MCF 10A (cell line): Measurements from ENCODE around the gene MAD1L1. TPM values are rescaled to one million over a fixed set of nuclear protein-coding genes. Genes with fewer than 3 reads are reported as not detected.

Experiments used
- BruUV-seq: library from RNA; stranded (reverse); fragments of 400-500 nt; replicated peaks from 2 replicates; lab custom pipeline; 2021; lab: Mats Ljungman, UMichigan
- CTCF ChIA-PET: fragments of 300-600 bp; sonication (Branson Sonifier 250); formaldehyde crosslinking; extraction: SDS; loops from one replicate; lab custom pipeline; 2021; ENCODE audit warnings: antibody characterized with exemption, inconsistent platforms; lab: Yijun Ruan, JAX
- POLR2A ChIA-PET: fragments of 300-600, 350-650 bp; sonication (Branson Sonifier 250); formaldehyde crosslinking; extraction: SDS; loops from one replicate; lab custom pipeline; 2020; ENCODE audit warnings: antibody characterized with exemption, inconsistent platforms; lab: Yijun Ruan, JAX
- DNase-seq: peaks from one replicate; pipeline ENCODE4 v3.0.0-alpha.2; 2018; ENCODE audit not compliant: unreplicated experiment
- H3K27ac Mint-ChIP-seq: one replicate; pipeline ENCODE4 v1.8.0; 2022; ENCODE audit warnings: mild to moderate bottlenecking, low read depth, mixed read lengths; ENCODE audit not compliant: unreplicated experiment
- H3K27me3 Mint-ChIP-seq: one replicate; pipeline ENCODE4 v1.8.0; 2022; ENCODE audit warnings: mixed read lengths; ENCODE audit not compliant: insufficient read depth, unreplicated experiment
- H3K36me3 Mint-ChIP-seq: one replicate; pipeline ENCODE4 v1.8.0; 2022; ENCODE audit warnings: mild to moderate bottlenecking, moderate library complexity, mixed read lengths; ENCODE audit not compliant: insufficient read depth, unreplicated experiment
- H3K4me1 Mint-ChIP-seq: one replicate; pipeline ENCODE4 v1.8.0; 2022; ENCODE audit warnings: mixed read lengths; ENCODE audit not compliant: insufficient read depth, unreplicated experiment
- H3K4me3 Mint-ChIP-seq: one replicate; pipeline ENCODE4 v1.8.0; 2022; ENCODE audit warnings: mild to moderate bottlenecking, moderate library complexity, mixed read lengths; ENCODE audit not compliant: unreplicated experiment
- H3K9me3 Mint-ChIP-seq: one replicate; pipeline ENCODE4 v1.8.0; 2022; ENCODE audit warnings: mixed read lengths; ENCODE audit not compliant: unreplicated experiment
- intact Hi-C: fragments of 100-400 bp; cut with micrococcal nuclease; formaldehyde crosslinking; loops from 2 replicates; pipeline ENCODE4 v1.14.1; 2022
- total RNA-seq: library from RNA; stranded (reverse); gene quantifications from 2 replicates; pipeline ENCODE4 v1.2.3, GENCODE V29; 2022
- TF ChIP-seq, protein P1 (sequence below): fragments of 200-600 bp; IDR thresholded peaks from one replicate; pipeline ENCODE4 v1.8.0; 2022; ENCODE audit warnings: antibody characterized with exemption, mild to moderate bottlenecking; ENCODE audit not compliant: unreplicated experiment

The MAD1L1 gene
- total RNA-seq, 1 experiment from 2014 or later: 25.2 TPM

GRCh38 chr7:2151237-2151636 is 81.5 kb downstream of the MAD1L1 start:
- Mint-ChIP-seq H3K27ac (no peak overlapping the region), H3K4me1 (no peaks in the 10 kb centered on the region), H3K9me3 (no peaks in the 10 kb centered on the region), H3K4me3 (no peak overlapping the region), H3K36me3 (no peaks in the 10 kb centered on the region), H3K27me3 (no peaks in the 10 kb centered on the region)
- TF ChIP-seq, protein P1, sequence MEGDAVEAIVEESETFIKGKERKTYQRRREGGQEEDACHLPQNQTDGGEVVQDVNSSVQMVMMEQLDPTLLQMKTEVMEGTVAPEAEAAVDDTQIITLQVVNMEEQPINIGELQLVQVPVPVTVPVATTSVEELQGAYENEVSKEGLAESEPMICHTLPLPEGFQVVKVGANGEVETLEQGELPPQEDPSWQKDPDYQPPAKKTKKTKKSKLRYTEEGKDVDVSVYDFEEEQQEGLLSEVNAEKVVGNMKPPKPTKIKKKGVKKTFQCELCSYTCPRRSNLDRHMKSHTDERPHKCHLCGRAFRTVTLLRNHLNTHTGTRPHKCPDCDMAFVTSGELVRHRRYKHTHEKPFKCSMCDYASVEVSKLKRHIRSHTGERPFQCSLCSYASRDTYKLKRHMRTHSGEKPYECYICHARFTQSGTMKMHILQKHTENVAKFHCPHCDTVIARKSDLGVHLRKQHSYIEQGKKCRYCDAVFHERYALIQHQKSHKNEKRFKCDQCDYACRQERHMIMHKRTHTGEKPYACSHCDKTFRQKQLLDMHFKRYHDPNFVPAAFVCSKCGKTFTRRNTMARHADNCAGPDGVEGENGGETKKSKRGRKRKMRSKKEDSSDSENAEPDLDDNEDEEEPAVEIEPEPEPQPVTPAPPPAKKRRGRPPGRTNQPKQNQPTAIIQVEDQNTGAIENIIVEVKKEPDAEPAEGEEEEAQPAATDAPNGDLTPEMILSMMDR: no peak
- DNase-seq: no peak
- ChIA-PET POLR2A (no interaction called here), CTCF (no interaction called here)
- BruUV-seq: no TSS peak
- intact Hi-C loops: no loop called here

DNA sequence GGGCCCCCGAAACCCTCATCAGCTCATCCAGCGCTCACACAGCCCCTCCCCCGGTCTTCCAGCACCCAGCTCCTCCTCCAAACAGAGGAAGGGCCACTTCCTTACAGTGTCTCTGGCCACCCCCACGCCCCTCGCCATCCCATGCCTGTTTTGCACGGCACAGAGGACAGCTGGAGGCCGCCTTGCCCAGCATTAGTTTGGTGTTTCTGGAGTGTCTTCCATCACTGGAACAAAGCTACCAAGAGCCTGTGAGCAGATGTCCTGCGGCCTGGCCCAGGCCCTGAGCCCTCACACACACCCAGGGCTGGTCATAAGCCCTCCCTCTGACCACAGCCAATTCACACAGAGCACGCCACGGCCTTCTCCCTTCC is 82.3 kb downstream of the MAD1L1 start:
- H3K27me3 Mint-ChIP-seq: no peaks in the 10 kb centered on the region
- BruUV-seq: no TSS peak
- POLR2A ChIA-PET: no interaction called here

GRCh38 chr7:2149672-2150444 is 82.9 kb downstream of the MAD1L1 start:
- TF ChIP-seq, protein P1: no peak
- no peaks in the 10 kb centered on the region for H3K4me1 Mint-ChIP-seq
- DNase-seq: no peak
- peaks cover under 1% of the 10 kb centered on the region for H3K36me3 Mint-ChIP-seq
- no peak overlapping the region for H3K27ac Mint-ChIP-seq
- BruUV-seq: no TSS peak
- POLR2A ChIA-PET: no interaction called here
- H3K9me3 Mint-ChIP-seq: no peaks in the 10 kb centered on the region
- intact Hi-C loops: no loop called here
- H3K4me3 Mint-ChIP-seq: no peak overlapping the region
- CTCF ChIA-PET: interaction anchor here (0.6 kb wide), 3 partner anchors 65 to 1242 kb away, joined by 3 to 4 read pairs (median 4); no protein-coding TSS in a partner anchor
- no peaks in the 10 kb centered on the region for H3K27me3 Mint-ChIP-seq

More for the DNA sequence above, 82.3 kb downstream of the MAD1L1 start:
- CTCF ChIA-PET: interaction anchor here (0.6 kb wide), 1 partner anchor 1243 kb away, joined by 4 read pairs; no protein-coding TSS in a partner anchor
- Mint-ChIP-seq H3K27ac (no peak overlapping the region), H3K4me1 (no peaks in the 10 kb centered on the region), H3K4me3 (no peak overlapping the region), H3K9me3 (no peaks in the 10 kb centered on the region), H3K36me3 (no peaks in the 10 kb centered on the region)
- intact Hi-C loops: no loop called here
- TF ChIP-seq, protein P1: no peak
- DNase-seq: no peak

GRCh38 chr7:2148814-2149213 is 83.9 kb downstream of the MAD1L1 start:
- H3K36me3 Mint-ChIP-seq: peaks cover 6% of the 10 kb centered on the region
- H3K27me3 Mint-ChIP-seq: no peaks in the 10 kb centered on the region
- TF ChIP-seq, protein P1: no peak
- ChIA-PET CTCF (interaction anchor here (0.6 kb wide), 1 partner anchor 66 kb away, joined by 4 read pairs; no protein-coding TSS in a partner anchor), POLR2A (no interaction called here)
- H3K9me3 Mint-ChIP-seq: no peaks in the 10 kb centered on the region
- intact Hi-C loops: no loop called here
- no peak overlapping the region for H3K27ac Mint-ChIP-seq
- no peak for DNase-seq
- no peak overlapping the region for H3K4me3 Mint-ChIP-seq
- BruUV-seq: no TSS peak
- no peaks in the 10 kb centered on the region for H3K4me1 Mint-ChIP-seq
